AML-193 (cell line): ENCODE data around the gene ACTL7A.
"Not testable (repeated sequence)": the region's sequence is repeated elsewhere in the genome, so short reads cannot be mapped to it uniquely, and the experiment has no call there.

Experiments
- DNase-seq, 2 experiments: peaks; one replicate each; lab custom pipeline; 2025; lab: John Stamatoyannopoulos, UW

ACTL7A gene

GRCh38 chr9:108877524-108877923, 15.5 kb downstream of the ACTL7A start:
- DNase-seq, result no peak

DNA sequence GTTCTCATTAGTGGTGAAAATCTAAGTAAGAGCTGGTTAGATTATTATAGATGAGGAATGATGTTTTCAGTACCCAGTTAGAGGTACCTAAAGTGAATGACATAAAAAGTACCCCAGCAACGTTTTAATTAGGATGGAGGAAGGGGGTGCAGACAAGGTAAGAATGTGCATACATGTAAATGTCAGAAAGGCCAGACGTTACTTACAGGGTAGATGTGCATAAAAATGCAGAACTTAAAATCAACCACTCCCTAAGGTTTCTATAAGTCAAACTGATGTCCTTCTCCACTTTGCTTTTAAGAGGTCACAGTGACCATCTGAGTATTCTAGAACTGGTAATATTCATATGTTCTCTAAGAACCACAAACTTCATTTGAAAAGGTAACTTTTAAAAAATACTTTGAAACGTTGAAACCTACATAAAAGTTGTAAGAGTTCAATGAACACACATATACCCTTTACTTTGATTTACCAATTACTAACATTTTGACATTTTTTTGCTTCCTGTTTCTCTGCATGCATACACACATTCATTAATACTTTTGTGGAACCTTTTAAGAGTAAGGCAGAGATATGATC, 18.8 kb downstream of the ACTL7A start:
- DNase-seq, result no peak

DNA sequence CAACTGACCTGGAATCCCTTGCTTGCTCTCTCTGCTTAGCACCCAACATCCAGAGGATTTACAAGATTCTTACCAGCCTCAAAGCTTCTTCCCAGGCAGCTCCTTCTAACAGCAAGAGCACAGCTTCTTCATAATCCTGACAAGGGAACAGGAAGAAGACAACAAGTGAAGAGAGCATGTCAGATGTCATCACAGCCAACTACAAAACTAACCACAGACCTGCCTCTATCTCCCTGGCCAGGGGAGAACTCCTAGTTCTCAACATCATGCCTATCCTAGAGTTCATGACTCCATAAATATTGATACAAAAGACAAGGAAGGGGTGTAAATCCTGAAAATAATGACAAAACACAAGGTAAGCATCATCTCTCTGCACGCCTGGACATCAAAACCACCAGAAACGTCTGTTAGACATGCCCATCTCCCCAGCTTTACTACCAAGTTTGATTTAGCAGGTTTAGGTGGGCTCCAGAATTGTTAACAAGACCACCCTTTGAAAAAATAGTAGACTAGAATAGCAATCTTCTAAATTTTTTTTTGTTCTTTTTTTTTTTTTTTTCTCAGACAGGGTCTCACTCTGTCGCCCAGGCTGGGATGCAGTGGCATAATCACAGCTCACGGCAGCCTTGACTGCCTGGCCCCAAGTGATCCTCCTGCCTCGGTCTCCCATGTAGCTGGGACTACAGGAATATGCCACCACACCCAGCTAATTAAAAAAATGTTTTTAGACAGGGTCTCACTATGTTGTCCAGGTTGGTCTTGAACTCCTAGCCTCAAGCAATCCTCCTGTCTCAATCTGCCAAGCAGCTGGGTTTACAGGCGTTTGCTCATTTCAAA, 20.2 kb downstream of the ACTL7A start:
- no peak for DNase-seq

GRCh38 chr9:108883085-108883484, 21.0 kb downstream of the ACTL7A start:
- DNase-seq, result no peak

- DNase-seq, result no peak
Observed at GRCh38 chr9:108884701-108885100, 22.6 kb downstream of the ACTL7A start.

DNA sequence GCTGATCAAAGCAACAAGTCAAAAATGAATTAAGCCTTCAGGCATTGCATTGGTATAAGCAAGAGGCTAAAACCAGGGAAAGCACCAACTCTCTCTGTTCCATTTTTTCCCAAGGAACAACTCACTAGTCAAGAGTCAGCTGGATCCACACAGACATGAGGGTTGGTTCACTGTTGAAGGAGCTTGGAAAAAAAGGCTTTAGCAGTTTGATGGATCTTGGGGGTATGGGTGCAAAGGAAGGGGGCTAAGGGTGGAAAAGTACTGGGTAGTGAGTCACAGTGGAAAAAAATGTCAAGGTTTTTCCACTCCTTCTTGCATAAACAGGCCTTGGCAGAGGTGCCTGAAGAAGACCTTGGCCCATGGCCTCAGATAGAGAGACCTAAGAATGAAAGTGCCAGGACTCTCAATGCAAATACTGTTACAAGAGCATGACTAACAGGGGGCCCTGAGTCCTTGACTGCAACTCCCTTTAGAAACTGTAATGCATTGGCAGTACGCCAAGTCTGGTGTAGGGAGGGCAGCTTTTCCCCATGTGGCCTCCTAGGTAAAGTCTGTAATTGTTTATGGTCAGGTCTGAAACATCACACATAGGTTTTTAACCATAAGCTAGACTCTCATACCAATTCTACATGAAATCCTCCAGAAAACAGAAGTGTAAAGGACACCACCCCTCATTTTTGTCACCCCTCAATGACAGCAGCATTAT, 23.7 kb downstream of the ACTL7A start:
- no peak for DNase-seq

- not testable (repeated sequence) for DNase-seq
Observed at GRCh38 chr9:108886594-108887271, 24.7 kb downstream of the ACTL7A start.

GRCh38 chr9:108889649-108890067, 27.6 kb downstream of the ACTL7A start:
- DNase-seq, result peak in 1 of 2 experiments; percentile 2

- no peak for DNase-seq
Observed at GRCh38 chr9:108894225-108894997, 32.3 kb downstream of the ACTL7A start.

DNA sequence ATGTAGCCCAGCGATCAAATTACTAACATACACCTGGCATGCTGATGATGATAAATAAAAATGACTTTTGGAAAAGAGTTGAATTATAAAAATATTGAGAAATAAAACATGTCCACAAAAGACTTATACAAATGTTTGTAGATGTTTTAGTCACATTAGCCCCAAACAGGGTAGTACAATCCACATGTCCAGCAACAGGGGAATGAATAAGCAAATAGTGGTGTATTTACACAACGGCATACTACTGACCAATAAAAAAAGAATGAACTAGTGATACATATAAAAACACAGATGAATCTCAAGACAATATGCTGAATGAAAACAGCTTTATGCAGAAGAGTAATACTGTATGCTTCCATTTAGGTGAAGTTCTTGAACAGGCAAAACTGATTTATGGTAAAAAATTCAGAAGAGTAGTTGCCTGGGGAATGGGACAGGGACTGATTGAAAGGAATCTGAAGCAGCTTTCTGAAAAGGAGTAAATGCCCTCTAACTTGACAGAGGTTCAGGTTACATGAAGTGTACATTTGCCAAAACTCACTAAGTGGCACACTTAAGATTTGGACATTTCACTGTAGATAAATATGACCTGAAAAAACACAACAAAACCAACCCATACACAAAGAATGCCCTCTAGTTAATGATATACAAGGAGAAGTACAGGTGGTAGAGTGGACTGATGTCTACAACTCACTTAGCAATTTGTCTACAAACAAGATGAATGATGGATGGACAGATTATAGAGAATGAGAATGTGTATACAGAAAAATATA, 35.4 kb downstream of the ACTL7A start:
- no peak for DNase-seq

DNA sequence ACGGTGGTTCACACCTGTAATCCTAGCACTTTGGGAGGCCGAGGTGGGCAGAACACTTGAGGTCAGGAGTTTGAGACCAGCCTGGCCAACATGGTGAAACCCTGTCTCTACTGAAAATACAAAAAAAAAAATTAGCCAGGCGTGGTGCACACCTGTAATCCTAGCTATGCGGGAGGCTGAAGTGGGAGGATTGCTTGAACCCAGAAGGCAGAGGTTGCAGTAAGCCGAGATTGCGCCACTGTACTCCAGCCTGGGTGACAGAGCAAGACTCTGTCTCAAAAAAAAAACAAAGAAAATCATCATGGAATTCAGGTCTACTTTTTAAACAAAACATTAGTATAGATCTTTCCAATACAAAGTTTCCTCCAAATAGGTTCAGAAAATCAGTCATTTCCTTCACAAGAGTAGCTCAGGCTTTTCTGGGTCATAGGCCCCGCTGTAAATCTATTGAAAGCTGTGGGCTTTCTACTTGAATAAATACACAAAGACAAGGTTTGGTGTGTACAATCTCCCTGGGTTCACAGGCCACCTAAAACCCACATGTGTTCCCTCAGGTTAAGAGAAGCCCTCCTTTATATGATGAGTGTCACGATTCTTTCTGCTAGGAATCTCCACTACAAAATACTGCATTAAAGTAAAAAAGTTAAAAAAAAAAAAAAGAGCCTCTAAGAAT, 37.1 kb downstream of the ACTL7A start:
- DNase-seq, result not testable (repeated sequence)

DNA sequence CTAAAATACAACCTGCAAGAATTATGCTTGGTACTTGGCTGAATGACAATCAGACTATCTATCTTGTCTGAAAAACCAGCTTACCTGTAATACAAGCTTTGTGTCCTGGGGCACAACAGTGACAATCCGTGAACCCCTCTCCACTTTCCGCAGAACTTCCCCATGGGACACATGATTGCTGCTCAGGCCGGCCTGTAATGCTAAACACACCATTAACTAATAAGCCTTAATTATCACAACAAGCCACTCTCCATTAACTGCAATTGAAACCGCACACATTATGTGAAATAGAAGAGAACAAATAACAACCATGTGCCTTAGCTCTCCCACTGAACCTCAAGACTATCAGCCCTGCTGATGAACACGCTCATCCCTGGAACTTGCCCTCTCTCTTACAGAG, 38.1 kb downstream of the ACTL7A start:
- no peak for DNase-seq

DNA sequence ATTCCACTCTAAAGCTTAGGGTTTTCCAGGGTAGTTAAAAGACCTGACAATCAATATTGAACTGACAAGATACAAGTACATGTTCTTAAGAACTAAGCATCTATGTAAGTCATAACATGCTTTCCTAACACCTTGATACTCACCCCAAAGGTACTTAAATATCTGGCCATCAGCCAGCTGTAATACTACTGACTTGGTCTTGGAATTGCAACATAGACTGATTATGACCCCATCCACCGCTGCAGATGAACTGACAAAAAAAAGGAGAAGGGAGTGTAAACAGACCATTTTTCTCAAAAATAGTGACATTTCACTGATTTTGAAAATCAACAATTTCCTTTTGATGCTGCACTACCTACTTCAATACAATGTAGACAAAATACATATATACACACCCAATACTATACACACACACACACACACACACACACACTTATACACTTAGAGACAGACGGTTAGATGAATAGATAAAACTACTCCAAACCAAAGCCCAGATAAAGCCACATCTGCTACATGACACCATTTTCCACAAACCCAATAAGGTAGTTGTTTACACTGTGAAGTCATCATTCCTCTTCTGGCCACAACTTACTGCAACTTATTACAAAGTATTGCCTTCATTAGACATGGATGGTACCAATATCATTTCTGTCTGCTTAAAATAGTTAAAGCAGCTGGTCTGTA, 41.5 kb downstream of the ACTL7A start:
- no peak for DNase-seq

- DNase-seq, result no peak
Observed at GRCh38 chr9:108904161-108904560, 42.1 kb downstream of the ACTL7A start.

DNA sequence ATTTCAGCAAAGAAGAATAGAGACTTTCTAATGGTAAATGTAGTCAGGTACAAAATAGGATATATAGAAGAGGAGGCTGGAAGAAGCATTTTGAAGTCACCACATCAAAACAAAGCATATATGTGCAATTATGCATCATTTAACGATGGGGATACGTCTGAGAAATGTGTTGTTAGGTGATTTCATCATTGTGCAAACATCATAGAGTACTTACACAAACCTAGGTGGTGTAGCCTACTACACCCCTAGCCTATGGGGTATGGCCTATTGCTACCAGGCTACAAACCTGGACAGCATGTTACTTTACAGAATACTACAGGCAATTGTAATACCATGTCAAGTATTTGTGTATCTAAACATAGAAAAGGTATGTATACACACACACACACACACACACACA, 43.4 kb downstream of the ACTL7A start:
- no peak for DNase-seq

GRCh38 chr9:108910402-108910801, 48.3 kb downstream of the ACTL7A start:
- DNase-seq, result no peak

GRCh38 chr9:108910914-108911313, 48.8 kb downstream of the ACTL7A start:
- DNase-seq, result no peak

DNA sequence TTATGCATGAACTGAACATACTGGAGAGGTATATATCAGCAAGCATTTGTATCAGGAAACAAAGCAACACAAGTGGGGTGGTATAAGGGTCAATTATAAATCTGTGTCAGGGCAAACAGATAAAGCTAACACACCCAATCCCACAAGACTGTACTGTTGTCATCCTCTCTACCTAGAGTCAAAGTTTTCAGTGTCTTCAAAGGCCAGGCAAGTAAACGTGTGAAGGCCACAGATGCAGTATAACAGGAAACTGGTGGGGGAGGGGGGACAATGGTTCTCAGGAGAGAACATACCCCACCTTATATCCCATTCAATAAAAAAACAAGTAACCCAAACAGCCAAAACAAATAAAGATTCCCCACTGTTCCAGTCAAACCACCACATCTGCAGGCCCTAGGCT, 49.8 kb downstream of the ACTL7A start:
- DNase-seq, result no peak
